Astrocyte of the cerebellum (primary cell): ENCODE data around the gene TFF1.

Experiments used
- DNase-seq: peaks from one replicate; pipeline ENCODE4 v3.0.0-alpha.2; 2011; ENCODE audit warnings: low read depth
- H3K4me3 ChIP-seq: 2 replicates; pipeline ENCODE4 v1.5.1; 2011; ENCODE audit warnings: mild to moderate bottlenecking, low read depth, low read length, moderate library complexity
- in situ Hi-C: cut with HindIII; loops from 2 replicates; pipeline ENCODE4 v1.10.0; 2017; ENCODE audit warnings: low sequenced_read_pairs
- TF ChIP-seq, protein P1 (sequence below): IDR thresholded peaks from 2 replicates; pipeline ENCODE4 v1.5.1; 2012; ENCODE audit warnings: low read length, low read depth, moderate library complexity, mild to moderate bottlenecking; ENCODE audit errors: missing control alignments

The TFF1 gene

DNA sequence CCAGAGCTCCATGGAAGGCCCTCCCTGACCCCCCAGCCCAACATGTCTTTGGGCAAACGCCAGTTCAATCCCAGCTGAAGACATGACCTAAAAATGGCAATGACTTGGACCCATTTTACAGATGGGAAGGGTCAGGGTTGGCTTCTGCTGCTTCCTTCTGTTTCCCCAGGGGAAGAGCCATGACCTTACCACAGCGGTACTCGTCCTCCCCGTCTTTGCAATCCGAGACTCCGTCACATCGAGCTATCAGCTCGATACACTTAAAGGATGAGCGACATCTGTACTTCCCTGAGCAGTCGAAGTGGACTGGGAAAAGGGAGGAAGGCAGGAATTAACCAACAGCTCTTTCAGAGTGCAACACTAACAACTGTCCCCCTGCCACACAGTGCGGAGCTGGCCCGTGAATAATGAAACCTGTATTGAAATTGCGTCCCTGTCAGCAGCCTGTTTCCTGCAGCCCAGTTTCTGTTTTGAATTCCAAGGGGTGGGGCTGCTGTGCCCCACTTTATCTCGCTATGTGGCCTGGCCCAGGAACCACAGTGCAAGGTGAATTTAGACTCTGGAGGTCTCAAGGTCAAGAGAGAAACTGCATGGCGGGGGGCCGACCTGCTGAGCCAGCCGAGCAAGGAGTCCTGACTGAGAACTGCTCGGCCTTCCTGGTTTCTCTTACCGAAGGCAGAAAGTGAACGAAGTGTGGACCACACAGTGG, 22.6 kb upstream of the TFF1 start:
- in situ Hi-C loops, result no loop called here

DNA sequence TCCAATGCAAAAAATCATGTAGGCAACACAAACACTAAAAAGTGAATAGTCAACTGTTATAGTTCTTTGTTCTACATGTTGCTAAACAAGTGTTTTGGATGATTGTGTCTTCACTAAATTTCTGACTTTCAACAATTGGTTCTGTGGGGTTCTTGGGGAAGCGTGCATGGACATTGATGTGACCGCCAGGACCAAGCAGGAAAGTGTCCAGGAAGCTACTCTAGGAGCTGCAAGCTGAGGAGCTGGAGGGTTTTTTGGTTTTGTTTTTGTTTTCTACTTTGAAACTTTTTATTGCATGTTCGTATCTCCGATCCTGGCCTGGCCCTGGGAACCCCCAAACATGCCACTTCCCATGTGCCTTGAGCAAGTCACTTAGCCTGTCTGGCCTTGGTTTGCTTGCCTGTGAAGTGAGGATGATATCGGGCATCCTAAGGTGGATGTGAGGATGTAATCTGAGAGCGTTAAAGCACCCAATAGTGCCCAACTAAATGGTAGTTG, 21.6 kb upstream of the TFF1 start:
- in situ Hi-C loops, result no loop called here
- H3K4me3 ChIP-seq, result no peak overlapping the region
- no peak for DNase-seq
- TF ChIP-seq, protein P1, sequence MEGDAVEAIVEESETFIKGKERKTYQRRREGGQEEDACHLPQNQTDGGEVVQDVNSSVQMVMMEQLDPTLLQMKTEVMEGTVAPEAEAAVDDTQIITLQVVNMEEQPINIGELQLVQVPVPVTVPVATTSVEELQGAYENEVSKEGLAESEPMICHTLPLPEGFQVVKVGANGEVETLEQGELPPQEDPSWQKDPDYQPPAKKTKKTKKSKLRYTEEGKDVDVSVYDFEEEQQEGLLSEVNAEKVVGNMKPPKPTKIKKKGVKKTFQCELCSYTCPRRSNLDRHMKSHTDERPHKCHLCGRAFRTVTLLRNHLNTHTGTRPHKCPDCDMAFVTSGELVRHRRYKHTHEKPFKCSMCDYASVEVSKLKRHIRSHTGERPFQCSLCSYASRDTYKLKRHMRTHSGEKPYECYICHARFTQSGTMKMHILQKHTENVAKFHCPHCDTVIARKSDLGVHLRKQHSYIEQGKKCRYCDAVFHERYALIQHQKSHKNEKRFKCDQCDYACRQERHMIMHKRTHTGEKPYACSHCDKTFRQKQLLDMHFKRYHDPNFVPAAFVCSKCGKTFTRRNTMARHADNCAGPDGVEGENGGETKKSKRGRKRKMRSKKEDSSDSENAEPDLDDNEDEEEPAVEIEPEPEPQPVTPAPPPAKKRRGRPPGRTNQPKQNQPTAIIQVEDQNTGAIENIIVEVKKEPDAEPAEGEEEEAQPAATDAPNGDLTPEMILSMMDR, result no peak

More for the DNA sequence above, 22.6 kb upstream of the TFF1 start:
- TF ChIP-seq, protein P1, result no peak
- DNase-seq, result no peak
- H3K4me3 ChIP-seq, result no peak overlapping the region

DNA sequence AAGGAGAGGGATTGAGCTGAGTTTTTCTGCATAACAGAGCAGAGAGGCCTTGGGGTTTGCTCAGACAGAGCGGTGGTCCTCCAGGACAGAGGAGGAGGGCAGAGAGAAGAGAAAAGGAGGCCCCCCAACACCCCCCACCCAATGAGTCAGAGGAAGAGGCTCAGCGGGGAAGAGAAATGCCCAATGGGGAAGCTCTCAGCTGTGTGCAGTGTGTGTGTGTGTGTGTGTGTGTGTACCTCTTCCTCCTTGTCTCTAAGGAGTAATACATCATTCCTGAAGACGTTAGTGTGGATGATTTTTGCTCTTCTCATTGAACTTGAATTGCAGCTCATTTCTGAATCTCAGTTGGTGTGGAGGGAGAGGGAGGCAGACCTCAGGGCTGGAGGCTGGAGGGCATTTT, 20.8 kb upstream of the TFF1 start:
- TF ChIP-seq, protein P1, result no peak
- DNase-seq, result no peak
- in situ Hi-C loops, result no loop called here

DNA sequence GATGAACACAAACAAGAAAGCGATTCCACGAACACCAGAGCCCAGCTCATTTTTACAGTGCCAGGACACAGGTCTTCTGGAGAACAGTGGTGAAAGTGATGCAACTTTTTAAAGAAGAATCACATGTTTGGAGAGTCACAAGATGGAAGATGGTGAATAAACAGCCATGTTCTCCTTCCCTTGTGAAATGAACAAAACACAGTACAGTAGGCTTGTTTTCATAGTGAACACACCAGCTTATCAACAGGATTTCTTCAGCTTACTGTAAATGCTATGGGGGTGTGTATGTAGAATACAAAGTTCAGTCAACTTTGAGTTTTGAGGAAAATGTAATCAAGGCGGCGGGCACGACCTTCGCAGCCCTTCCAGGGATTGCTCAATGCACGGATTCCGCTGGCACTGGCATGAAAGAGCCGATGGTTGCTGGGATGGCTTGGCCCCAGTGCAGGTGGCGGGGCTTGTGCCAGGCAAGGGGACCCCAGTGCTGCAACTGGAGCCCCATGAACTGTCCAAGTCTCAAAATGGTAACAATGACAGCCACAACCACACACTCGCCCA, 19.8 kb upstream of the TFF1 start:
- H3K4me3 ChIP-seq, result no peak overlapping the region
- in situ Hi-C loops, result no loop called here
- TF ChIP-seq, protein P1, result no peak
- no peak for DNase-seq

More for the DNA sequence above, 20.8 kb upstream of the TFF1 start:
- H3K4me3 ChIP-seq, result no peak overlapping the region

DNA sequence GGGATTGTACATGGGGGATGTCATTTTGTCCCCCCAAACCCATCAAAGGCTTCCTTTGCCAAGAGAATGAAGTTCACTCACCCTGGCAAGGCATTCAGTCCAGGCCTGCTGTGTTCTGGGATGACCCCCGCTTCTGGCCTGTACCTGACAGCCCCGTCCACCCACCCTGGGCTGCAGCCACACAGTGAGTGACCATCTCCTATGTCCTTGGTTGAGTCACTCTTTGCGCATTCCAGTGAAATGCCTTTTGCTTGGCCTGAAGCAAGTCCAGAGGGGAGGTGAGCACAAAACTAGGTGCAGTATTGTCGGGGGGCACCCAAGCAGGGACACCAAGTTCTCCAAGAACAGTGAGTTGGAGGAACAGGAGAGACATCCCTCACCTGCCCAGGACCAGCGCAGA, 19.3 kb upstream of the TFF1 start:
- TF ChIP-seq, protein P1, result no peak
- in situ Hi-C loops, result no loop called here
- H3K4me3 ChIP-seq, result no peak overlapping the region
- DNase-seq, result no peak

DNA sequence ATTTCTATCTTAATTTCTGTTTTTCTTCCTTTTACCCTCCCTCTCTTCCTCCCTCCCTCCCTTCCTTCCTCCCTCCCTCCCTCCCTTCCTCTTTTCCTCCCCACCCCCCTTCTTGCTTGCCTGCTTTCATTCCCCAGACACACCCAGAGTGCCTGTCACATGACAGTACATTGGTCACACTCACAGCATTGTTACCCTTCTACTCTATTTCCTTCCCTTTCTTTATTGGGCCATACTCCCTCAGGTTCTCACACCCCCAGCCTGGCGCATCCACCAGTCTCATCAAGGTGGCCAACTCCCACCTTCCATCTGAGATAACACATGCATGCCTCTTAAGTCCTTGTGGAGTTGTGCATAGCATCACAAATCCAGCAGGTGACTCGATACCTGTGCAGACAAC, 18.7 kb upstream of the TFF1 start:
- in situ Hi-C loops, result no loop called here
- H3K4me3 ChIP-seq, result no peak overlapping the region
- DNase-seq, result no peak
- TF ChIP-seq, protein P1, result no peak
